GM18907 (cell line): ENCODE data around the gene VPS35L.

Source experiments
- ATAC-seq: cut with Tn5 transposase; IDR thresholded peaks from one replicate; pipeline ENCODE4 v1.9.1; 2021; ENCODE audit warnings: mild to moderate bottlenecking, moderate library complexity; ENCODE audit not compliant: unreplicated experiment

Gene VPS35L, protein sequence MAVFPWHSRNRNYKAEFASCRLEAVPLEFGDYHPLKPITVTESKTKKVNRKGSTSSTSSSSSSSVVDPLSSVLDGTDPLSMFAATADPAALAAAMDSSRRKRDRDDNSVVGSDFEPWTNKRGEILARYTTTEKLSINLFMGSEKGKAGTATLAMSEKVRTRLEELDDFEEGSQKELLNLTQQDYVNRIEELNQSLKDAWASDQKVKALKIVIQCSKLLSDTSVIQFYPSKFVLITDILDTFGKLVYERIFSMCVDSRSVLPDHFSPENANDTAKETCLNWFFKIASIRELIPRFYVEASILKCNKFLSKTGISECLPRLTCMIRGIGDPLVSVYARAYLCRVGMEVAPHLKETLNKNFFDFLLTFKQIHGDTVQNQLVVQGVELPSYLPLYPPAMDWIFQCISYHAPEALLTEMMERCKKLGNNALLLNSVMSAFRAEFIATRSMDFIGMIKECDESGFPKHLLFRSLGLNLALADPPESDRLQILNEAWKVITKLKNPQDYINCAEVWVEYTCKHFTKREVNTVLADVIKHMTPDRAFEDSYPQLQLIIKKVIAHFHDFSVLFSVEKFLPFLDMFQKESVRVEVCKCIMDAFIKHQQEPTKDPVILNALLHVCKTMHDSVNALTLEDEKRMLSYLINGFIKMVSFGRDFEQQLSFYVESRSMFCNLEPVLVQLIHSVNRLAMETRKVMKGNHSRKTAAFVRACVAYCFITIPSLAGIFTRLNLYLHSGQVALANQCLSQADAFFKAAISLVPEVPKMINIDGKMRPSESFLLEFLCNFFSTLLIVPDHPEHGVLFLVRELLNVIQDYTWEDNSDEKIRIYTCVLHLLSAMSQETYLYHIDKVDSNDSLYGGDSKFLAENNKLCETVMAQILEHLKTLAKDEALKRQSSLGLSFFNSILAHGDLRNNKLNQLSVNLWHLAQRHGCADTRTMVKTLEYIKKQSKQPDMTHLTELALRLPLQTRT

GRCh38 chr16:19555186-19555937 lies at the start of gene VPS35L:
TSS of gene VPS35L (plus strand) at chr16:19555703. CDS start at chr16:19555730, 27 bp downstream.
- ATAC-seq, result peak; percentile 96

GRCh38 chr16:19506965-19507364 lies 48.5 kb upstream of the VPS35L start:
- ATAC-seq, result no peak

DNA sequence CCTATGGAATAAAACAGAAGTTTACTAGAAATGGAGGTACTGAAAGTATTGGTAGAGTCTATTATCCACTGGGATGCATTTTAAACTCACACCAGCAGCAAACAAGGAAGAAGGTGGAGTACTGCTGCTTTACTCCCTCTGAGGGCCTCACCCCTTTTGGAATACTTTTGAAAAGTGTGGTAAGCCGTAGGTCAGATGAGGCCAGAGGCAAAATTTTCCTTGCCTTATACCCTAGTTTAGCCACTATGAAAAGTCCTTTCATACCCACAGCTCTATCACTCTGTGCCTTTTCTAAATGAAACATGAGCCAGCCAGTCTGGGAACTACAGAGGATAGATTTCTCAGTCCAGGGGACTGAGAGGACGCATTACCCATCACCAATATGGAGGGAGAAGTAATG lies 47.6 kb upstream of the VPS35L start:
- ATAC-seq, result no peak

GRCh38 chr16:19512297-19512696 lies 43.2 kb upstream of the VPS35L start:
- no peak for ATAC-seq

DNA sequence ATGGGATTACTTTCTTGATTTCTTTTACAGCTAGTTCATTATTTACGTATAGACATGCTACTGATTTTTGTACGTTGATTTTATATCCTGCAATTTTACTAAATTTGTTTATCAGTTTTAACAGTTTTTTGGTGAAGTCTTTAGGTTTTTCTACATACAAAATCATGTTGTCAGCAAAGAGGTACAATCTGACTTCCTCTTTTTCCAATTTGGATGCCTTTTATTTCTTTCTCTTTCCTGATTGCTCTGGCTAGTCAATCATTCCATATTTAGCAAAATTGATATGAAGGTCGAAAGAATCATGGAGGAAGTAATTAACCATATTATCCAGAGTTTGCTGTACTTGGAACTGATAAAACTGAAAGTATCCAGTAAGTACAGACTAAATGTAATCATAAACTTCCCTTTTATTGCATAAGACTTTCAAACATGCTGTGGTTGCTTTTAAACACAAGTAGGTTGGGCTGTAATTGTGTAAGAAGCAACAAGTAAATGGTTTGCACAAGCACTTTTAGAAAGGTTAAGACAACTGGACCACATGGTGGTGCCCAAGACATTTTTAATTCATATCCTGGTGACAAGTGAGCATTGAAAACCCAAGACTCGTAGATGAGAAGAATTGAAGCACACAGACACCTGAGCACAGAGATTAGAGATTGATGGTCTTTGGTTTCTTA lies 42.0 kb upstream of the VPS35L start:
- ATAC-seq, result no peak

DNA sequence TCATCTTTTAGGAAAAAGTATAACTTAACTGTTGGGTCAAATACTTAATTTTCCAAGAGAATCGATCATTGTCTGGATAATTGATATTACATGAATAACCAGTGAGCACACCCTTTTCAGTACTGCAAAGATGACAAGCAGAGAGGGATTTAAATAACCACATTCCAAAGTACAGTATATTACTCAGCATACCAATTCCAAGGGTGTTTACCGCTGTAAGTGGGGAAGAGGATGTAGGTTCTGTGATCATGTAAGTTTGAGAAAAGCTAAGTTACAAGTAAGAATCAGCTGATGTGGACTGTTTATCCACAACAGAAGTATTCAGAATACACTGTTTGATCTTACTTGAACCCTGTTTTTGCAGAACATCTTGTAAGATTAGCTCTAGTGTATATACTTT lies 39.7 kb upstream of the VPS35L start:
- ATAC-seq, result no peak

DNA sequence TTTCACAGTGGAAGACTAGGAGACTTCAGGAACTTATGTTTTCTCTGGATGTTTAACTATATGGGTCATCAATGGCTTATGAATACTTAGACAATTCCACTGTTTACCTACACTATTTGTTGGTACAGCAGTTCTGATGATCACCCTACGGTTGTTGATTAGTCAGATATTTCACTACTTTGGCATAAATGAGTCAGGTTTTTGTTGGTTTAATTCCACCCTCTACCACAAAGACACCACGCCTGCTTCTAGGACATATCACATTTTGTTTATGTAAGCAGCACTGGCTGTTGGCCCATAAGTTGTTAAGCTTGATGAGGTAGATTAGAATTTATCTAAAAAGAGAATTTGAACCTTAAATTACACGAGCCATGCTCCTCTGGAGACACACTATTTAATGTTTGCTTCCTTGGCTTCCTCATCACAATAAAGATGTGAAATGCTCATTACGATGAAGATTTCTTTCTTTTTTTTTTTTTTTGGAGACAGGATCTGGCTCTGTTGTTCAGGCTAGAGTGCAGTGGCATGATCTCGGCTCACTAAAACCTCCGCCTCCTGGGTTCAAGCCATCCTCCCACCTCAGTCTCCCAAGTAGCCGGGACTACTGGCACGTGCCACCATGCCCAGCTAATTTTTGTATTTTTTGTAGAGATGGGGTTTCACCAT lies 37.9 kb upstream of the VPS35L start:
- ATAC-seq, result no peak

DNA sequence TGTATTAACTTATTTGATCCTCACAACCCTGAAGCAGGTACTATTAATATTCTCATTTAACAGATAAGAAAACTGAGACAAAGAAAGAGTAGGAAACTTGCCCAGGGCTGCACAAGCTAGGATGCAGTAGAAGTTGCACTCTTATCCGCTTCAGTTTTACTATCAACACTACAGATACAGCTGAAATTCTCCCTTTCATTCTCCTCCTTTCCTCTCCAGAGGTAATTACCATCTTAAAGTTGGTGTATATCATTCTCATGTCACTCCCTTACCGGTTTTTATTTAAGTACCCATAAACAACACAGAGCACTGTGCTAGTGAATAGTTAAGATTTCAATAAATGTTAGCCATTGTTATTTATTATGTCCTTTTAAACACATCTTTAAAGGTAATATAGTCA lies 37.1 kb upstream of the VPS35L start:
- no peak for ATAC-seq

DNA sequence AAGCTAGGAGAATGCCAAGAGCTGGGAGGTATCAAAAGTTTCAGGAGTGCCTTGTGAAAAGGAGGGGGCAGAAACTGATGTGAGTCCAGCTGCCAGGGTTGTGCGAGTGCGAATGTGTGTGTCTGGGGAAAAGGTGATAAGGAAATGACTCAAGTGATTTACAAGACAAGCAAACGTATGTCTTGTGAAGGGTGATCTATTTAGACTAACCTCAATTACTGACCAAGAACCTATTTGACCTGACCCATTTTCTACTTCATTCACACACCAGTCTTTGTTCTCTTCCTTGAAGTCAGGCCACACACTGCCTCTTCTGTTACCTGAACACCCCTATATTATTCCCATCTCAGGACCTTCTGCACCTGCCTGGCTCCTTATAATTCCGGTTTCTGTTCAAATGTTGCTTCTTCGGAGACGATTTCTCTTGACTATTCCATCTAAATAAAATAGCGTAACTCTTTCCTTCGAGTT lies 34.6 kb upstream of the VPS35L start:
- no peak for ATAC-seq

GRCh38 chr16:19521471-19522396 lies 33.8 kb upstream of the VPS35L start, which contains the start of gene GDE1:
TSS of gene GDE1 (minus strand) at chr16:19522098. CDS start at chr16:19521964, 134 bp downstream.
- ATAC-seq, result peak; percentile 74

GRCh38 chr16:19522397-19522732 lies 33.1 kb upstream of the VPS35L start:
- ATAC-seq, result no peak

- ATAC-seq, result no peak
These were observed 32.7 kb upstream of the VPS35L start for GRCh38 chr16:19522760-19523159.

GRCh38 chr16:19523184-19523558 lies 32.3 kb upstream of the VPS35L start:
- ATAC-seq, result no peak

DNA sequence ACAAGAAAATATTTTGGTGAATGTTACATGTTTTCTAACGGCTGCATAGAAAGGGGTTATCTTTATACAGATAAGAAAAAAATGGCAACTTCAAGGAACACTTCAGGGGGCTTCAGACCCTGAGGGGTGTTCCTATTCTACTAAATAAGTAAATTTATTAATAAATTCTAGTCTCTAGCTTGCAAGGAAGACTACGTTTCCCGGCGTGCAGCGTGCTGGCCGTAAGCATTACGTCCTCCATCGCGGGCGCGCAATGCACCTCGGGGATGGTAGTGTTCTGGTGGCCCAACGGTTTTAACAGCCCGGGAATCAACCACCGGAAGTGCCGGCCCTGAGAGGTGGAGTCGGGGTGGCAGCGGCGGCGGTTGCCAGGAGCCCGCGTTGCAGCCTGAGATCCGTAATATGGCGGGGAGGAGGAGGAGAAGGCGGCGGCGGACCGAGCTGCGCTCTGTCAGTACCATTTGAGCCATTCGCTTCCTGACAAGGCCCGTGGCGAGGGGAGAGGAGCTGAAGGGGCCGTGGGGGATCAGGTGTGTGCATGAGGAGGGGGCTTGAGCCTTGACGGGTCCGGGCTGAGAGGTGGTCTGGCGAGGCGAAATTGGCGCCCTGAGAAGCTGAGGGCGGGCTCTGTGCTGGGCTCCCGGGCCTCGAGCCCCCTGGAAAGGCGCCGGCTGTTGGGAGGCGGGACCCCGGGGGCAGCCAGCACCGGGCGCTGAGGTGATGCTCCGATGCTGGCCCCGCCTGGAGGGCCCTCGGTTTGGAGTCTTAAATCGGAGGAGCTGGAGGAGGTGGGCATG lies 31.7 kb upstream of the VPS35L start, which contains the start of gene CCP110:
Gene CCP110, plus strand, starts transcription at position 384 of the 797 bp plus-strand sequence. CDS start 3,940 bp downstream, outside the sequence.
- ATAC-seq, result peak; percentile 66

- peak; percentile 1 for ATAC-seq
These were observed 31.2 kb upstream of the VPS35L start for GRCh38 chr16:19524356-19524615.

GRCh38 chr16:19524616-19525384 lies 30.7 kb upstream of the VPS35L start:
- ATAC-seq, result no peak

GRCh38 chr16:19525385-19525723 lies 30.1 kb upstream of the VPS35L start:
- ATAC-seq, result no peak
